Activated CD4-positive, CD25-positive, alpha-beta regulatory T cell treated with anti-CD3 and anti-CD28 coated beads, Interleukin-2, amount 50 U/mL, for 72 hours (primary cell): ENCODE data around the gene ACTR3.
A peak's percentile ranks its signal among the peaks of the same experiment; 100 is the strongest.

Experiments used
- DNase-seq: peaks from one replicate; pipeline ENCODE4 v3.0.0; 2021

The ACTR3 gene

DNA sequence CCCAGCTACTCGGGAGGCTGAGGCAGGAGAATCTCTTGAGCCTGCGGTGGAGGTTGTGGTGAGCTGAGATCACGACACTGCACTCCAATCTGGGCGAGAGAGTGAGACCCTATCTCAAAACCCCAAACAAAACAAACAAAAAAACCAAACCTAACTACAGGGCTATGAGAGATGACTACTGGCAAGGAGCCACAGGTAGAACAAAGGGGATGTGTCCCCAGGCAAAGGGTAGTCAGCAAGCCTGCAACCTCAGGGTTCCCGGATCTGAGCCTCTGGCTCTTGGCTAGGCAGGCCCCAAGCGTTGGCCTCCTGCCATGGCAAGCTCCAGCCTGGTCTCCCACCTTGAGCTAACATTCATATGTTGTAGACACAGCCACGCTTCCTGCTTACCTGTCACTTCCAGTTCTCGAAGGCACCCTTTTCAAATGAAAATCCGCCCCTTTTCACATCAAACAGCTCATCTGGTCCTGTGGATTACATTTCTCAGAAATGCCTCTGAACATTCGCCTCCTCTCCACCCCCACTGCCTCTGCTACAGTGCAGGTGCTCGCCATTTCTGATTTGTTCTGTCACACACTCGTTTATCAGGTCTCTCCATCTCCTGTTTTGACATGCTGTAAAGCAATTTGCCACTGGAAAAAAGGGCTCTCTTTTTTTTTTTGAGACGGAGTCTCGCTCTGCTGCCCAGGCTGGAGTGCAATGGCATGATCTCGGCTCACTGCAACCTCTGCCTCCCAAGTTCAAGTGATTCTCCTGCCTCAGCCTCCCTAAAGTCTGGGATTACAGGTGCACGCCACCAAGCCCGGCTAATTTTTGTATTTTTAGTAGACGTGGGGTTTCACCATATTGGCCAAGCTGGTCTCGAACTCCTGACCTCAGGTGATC, 13.1 kb upstream of the ACTR3 start:
- DNase-seq: peak; percentile 53

- DNase-seq: no peak
These were observed 11.9 kb upstream of the ACTR3 start for GRCh38 chr2:113877711-113878598.

DNA sequence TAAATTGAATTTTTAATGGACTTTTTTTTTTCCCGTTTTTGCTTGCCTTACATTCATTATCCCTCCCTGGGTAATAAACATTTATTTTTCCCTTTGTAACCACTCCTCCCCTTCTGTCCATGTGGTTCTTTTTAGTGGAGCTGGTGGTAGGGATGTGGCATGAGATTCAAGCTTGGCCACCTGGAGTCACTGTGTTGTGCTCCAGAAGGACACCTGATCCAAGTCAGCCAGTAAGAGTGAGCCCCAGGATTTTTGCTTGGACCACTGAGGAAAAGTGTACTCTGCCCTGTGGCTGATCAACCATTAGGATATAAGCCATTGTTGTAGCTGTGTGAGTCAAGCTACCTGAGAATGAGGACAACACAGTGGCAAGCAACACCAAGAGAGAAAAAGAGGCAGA, 11.1 kb upstream of the ACTR3 start:
- no peak for DNase-seq

- no peak for DNase-seq
These were observed 10.4 kb upstream of the ACTR3 start for GRCh38 chr2:113879457-113879856.

DNA sequence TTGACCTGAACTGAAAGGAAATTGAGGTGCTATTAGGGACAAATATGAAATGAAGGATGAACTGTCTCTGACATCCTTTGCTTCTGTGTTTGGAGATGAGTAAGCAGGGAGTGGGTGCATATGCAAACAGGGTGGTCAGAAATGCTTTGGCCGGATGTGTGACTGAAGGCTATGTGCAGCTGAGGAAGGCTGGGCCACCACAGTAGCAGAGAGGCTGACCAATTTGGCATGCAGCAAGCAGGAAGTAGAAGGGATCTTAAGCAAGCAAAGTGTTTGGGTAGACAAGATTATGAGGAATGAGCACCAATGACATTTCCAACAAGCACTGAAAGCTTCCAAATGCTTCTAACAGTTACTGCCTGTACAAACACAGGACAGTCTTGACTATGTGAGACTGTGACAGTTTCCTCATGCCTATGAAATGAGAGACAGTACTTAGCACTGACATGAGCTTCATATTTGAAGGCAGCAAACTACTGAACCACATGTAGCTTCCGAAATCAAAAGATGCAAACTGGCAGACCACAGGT, 3.3 kb upstream of the ACTR3 start:
- DNase-seq: peak; percentile 53

DNA sequence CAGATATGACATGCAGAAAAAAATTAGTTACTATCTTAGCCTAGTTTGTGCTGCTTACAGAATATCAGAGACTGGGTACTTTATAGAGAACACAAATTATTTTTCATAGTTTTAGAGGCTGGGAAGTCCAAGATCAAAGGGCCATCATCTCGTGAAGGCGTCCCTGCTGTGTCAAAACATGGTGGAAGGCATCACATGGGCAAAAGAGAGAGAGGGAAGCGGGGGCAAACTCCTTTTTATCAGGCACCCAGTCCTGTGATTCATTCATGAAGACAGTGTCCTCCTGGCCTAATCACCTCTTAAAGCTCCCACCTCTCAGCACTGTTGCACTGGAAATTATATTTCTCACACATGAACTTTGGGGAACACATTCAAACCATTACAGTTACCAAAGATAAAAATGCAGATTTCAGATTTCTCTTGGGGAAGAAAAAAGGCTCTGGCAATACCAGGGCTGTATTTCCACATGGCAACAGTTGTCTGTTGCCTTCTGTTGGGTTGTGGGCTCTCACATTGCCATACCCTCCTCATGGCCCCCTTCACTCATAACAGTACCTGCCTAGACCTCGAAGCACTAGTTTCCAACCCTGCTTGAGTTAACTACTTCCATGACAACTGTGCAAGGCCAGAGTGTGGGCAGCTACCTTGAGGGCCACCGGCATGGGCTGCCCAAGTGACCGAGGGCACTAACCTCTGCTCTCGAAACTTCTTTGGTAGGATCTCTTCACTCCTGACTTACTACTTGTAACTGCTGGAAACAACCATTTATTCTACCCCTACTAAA, 2.7 kb upstream of the ACTR3 start:
- no peak for DNase-seq

DNA sequence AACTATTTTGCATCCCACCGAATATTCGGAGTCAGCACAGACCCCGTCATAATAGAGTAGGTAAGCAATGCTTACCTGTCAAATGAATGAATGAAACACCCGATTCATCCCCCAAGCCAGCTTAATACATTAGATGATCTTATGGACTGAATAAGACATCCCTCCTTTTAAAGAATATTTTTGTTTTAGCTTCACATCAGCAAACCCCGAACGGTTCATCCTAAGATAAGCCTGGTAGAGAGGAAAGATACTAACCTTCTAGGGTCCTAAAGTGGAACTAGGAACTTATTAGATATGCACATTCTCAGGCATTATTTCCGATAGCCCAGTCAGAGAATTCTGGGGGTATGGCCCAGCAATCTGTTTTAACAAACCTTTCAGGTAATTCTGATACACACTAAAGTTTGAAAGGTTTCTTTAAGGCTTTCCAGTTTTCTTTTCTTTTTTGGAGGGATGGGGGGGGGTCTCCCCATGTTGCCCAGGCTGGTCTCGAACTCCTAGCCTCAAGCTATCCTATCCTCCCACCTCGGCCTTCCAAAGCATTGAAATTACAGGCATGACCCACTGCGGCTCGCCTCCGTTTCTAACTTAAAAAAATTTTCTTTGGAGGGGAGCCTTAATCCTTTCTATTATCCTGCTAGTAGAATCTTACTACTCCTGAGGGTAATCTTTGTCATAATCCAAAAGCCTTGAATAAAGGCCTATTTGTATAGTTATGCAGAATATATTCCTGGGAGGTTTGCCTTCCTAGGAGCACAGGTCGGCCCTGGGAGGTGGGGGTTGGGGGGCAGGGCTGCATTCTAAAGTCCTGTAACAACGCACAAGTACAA, 1.0 kb upstream of the ACTR3 start:
- no peak for DNase-seq

GRCh38 chr2:113890253-113891235, 655 bp downstream of the ACTR3 start:
- DNase-seq: peak; percentile 58

DNA sequence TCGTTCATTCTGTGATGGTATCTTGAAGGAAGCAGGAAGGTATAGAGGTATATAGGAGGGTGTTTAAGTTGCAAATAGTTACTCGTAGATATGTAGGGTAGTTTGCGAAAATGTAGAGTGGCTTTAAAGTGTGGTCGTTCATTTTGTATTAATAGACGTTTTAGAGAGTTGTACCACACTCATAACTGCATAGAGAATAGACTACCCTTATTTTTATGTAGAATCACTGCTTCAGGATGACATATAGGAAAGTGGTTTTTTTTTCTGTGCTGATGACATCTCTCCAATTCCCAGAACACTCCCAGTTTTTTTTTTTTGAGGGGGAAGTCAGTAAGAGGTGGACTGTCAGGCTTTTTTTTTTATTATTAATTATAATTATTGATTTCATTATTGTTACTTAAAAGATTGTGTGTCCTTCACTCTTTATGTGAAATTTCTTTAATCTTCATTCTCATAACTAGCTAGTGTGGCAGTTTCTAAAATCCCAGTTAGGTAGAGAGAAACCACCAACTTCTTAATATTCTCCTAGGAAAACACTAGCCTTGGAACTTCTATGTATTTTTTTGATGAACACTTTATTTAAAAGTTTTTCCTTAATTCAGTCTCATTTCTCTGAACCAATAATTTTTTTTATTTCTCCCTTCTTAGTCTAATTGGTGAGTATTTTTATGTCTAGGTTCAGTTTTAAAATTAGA, 1.5 kb downstream of the ACTR3 start:
- no peak for DNase-seq

DNA sequence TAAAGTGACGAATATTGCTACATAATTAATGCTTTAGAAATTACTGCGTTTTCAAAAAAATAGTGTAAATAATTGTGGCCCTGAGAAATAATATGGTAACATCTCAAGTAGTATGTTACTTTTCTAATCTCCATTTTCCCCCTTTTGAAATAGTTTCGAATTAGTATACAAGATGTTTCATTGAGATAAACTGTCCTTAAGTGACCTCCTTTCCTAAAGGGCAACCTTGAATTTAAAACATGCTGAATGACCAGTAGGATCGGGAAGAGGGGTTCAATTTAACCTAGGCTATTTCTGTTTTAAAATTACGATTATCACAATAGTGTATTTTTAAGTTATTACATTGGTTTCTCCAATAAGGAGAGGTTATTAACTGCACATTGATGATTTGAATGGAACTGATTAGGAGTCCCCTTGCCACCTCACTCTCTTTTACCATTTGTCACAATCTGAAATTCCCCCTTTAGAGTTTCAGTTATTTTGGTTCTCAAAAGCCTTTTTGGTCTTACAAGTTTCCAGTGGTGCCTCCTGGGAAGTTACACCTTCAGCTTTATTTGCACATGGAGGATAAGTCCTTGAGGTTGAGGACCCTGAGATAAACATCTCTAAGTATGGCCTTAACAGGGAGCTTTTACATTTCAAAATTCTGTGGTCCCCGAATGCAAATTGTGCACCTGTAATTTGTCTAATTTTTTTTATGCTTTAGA, 2.3 kb downstream of the ACTR3 start:
- no peak for DNase-seq

DNA sequence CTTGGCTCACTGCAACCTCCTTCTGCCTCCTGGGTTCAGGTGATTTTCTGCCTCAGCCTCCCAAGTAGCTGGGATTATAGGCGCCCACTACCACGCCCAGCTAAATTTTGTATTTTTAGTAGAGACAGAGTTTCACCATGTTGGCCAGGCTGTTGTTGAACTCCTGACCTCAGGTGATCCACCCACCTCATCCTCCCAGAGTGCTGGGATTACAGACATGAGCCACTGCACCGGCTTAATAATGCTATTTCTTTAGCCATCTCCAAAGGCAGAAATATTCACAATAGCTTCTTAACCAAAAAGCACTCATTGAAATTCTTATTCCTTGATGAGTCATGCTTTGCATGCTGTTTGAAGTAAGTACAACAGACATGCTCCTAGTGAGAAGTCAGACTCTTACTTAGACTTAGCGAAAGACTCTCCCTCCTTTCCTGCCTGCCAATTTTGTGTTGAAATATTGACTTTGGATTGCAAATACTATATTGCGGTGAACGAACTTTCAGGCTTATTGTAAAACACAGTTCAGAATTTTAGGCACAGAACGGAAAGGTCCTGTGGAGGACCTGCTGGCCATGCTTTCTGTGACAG, 4.4 kb downstream of the ACTR3 start:
- DNase-seq: no peak

- no peak for DNase-seq
These were observed 5.4 kb downstream of the ACTR3 start for GRCh38 chr2:113895301-113895700.

DNA sequence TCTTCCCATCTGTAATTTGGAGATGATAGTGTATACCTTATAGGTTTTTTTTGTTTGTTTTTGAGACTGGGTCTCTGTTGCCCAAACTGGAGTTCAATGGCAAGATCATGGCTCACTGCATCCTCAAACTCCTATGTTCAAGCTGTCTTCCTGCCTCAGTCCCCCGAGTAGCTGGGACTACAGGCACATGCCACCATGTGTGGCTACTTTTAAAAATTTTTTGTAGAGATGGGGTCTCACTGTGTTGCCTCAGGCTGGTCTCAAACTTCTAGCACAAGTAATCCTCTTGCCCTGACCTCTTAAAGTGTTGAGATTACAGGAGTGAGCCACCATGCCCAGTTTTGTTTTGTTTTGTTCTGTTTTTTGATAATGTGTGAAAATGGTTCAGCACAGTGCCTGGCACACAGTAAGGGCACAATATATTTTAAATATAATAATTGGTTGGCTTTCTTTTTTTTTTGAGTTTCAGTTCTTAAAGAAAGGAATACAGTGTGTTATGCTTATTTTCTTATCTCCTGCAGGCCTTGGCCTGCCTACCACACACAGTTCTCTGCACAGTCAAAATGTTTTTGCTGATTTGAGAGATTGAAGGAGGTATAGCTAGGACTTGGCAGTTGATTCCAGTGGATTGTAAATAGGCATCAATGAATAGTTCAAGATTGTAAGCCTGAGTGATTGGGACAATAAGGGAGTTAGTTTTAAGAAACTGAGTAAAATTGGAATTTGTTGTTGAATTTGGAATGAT, 6.1 kb downstream of the ACTR3 start:
- DNase-seq: no peak

DNA sequence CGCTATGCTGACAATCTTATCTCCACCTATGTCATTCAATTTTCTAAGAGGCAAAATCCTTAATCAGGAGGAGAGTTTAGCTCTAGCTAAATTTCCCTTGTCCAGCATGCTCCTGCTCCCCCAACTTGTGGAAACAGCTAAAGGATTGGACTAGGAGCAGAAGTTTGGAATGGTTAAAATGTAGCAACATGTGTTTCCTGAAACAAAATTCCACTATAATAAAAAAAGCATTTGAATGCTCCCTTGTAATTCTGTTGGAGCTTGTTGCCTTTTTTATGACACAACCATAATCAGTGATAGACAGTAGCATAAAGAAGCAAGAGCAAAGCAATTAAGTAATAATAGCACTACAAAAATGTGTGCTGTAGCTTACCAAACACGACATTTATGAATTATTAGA, 6.9 kb downstream of the ACTR3 start:
- no peak for DNase-seq

DNA sequence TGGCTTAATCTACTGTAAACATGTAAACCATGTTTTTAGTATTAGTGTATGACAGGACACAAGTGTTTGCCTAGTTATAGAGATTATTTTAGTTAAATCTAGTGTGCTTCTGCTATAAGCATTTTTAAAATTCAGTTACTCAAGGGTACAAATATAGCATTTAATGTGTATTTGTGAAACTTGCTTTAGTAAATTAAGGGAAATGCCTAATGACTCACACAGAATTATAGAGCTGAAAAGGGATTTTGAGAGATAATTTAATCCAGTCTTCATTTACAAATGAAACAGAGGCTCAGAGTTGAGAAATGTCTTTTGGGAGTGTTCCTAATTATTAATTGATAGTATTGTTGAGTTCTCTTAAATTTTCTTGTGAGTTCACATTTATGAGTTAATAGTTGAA, 8.2 kb downstream of the ACTR3 start:
- DNase-seq: no peak

- no peak for DNase-seq
These were observed 9.3 kb downstream of the ACTR3 start for GRCh38 chr2:113899166-113899565.

GRCh38 chr2:113901943-113902342, 12.1 kb downstream of the ACTR3 start:
- no peak for DNase-seq

GRCh38 chr2:113905886-113906285, 16.0 kb downstream of the ACTR3 start:
- no peak for DNase-seq
